ENCODE measurements around the gene HS3ST3B1.

DNA sequence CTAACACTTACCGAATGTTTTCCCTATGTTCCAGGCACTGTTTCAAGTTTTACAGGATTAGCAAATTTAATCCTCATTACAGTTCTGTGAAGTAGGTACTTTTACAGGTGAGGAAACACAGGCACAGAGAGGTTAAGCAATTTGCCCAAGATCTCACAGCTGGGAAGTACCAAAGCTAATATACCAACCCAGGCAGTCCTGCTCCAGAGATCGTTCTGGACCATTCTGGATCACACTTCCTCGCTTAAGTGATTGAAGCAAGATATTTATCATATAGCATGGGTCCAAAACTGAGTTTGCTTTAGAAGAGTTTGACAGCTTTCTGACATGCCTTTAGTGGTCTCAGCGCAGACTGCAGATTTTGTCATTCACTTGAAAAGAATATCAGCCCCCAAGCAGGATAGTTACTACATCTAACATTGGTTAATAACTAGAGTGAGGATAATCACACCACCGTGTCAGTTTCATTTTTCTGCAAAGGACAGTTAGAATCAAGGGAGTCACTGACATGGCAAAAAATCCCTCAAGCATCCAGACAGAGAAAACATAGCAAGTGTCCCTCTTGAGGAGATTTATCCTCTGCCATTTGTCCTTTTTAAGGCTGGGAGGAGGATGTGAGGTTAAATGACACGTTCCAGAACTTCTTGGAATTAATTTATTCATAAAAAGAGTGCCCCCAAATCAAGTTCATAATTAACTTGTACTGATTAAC lies 5.1 kb downstream of the HS3ST3B1 start:
- TF ChIP-seq, protein P1, sequence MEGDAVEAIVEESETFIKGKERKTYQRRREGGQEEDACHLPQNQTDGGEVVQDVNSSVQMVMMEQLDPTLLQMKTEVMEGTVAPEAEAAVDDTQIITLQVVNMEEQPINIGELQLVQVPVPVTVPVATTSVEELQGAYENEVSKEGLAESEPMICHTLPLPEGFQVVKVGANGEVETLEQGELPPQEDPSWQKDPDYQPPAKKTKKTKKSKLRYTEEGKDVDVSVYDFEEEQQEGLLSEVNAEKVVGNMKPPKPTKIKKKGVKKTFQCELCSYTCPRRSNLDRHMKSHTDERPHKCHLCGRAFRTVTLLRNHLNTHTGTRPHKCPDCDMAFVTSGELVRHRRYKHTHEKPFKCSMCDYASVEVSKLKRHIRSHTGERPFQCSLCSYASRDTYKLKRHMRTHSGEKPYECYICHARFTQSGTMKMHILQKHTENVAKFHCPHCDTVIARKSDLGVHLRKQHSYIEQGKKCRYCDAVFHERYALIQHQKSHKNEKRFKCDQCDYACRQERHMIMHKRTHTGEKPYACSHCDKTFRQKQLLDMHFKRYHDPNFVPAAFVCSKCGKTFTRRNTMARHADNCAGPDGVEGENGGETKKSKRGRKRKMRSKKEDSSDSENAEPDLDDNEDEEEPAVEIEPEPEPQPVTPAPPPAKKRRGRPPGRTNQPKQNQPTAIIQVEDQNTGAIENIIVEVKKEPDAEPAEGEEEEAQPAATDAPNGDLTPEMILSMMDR (conservative IDR thresholded peaks at IDR 0.05; ENCODE audit: low read depth in 2 of 2) = no peak
- TF ChIP-seq EZH2 (IDR thresholded peaks at IDR 0.05; ENCODE audit: low read depth, unreplicated experiment) (no peak), EZH2phosphoT487 (IDR thresholded peaks at IDR 0.05; ENCODE audit: unreplicated experiment) (no peak), POLR2AphosphoS5 (IDR thresholded peaks at IDR 0.05; ENCODE audit: low read depth) (no peak), JUNB (IDR thresholded peaks at IDR 0.05; ENCODE audit: unreplicated experiment) (no peak), ZNF331 (CRISPR knock-in tag; IDR thresholded peaks at IDR 0.05; ENCODE audit: low read depth) (no peak)
- TF ChIP-seq, protein P2, sequence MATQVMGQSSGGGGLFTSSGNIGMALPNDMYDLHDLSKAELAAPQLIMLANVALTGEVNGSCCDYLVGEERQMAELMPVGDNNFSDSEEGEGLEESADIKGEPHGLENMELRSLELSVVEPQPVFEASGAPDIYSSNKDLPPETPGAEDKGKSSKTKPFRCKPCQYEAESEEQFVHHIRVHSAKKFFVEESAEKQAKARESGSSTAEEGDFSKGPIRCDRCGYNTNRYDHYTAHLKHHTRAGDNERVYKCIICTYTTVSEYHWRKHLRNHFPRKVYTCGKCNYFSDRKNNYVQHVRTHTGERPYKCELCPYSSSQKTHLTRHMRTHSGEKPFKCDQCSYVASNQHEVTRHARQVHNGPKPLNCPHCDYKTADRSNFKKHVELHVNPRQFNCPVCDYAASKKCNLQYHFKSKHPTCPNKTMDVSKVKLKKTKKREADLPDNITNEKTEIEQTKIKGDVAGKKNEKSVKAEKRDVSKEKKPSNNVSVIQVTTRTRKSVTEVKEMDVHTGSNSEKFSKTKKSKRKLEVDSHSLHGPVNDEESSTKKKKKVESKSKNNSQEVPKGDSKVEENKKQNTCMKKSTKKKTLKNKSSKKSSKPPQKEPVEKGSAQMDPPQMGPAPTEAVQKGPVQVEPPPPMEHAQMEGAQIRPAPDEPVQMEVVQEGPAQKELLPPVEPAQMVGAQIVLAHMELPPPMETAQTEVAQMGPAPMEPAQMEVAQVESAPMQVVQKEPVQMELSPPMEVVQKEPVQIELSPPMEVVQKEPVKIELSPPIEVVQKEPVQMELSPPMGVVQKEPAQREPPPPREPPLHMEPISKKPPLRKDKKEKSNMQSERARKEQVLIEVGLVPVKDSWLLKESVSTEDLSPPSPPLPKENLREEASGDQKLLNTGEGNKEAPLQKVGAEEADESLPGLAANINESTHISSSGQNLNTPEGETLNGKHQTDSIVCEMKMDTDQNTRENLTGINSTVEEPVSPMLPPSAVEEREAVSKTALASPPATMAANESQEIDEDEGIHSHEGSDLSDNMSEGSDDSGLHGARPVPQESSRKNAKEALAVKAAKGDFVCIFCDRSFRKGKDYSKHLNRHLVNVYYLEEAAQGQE (IDR thresholded peaks at IDR 0.05; ENCODE audit: unreplicated experiment) = no peak
- TF ChIP-seq, protein P3, sequence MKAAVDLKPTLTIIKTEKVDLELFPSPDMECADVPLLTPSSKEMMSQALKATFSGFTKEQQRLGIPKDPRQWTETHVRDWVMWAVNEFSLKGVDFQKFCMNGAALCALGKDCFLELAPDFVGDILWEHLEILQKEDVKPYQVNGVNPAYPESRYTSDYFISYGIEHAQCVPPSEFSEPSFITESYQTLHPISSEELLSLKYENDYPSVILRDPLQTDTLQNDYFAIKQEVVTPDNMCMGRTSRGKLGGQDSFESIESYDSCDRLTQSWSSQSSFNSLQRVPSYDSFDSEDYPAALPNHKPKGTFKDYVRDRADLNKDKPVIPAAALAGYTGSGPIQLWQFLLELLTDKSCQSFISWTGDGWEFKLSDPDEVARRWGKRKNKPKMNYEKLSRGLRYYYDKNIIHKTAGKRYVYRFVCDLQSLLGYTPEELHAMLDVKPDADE (IDR thresholded peaks at IDR 0.05) = no peak
